Urothelium cell line (cell line): ENCODE data around the gene RTP5.

Experiments
- DNase-seq: peaks from one replicate; pipeline ENCODE4 v3.0.0; 2011; ENCODE audit warnings: low spot score, mixed read lengths
- FAIRE-seq: peaks from 2 replicates; lab custom pipeline; 2011; peaks lifted over from hg19 to GRCh38; lab: Jason Lieb, UNC

The RTP5 gene

DNA sequence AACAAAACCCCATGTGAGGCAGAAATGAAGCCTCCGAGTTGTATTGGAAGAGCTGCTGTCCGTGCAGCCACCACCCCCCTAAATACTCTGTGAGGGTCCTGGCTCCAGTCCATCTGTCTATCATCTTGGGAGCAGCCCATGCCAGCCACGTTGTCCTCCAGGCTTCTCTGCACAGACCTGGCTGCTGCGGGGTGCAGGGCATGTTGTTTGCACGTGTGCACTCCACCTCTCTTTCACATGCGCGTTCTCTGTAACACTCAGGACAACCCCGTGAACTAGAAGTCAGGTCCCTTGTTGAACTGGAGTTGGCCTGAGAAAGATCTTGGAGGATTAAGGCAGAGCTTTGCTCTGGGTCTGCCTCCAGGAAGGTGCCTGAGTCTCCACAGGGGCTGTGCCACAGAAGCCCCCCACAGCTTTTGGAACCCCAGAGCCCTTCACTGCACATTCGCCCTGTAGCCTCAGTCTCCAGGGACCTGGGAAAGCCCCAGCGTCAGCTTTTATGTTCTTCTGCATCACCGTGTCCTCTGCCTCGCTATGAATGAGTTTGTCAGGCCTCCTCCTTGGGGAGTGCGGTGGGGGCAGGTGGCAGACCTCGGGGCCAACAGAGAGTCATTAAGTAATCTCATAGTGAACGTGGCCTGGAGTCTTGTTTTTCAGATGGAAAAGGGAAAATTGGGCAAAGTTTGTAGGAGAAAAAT lies 16.6 kb downstream of the RTP5 start:
- FAIRE-seq (no peak), DNase-seq (no peak)

DNA sequence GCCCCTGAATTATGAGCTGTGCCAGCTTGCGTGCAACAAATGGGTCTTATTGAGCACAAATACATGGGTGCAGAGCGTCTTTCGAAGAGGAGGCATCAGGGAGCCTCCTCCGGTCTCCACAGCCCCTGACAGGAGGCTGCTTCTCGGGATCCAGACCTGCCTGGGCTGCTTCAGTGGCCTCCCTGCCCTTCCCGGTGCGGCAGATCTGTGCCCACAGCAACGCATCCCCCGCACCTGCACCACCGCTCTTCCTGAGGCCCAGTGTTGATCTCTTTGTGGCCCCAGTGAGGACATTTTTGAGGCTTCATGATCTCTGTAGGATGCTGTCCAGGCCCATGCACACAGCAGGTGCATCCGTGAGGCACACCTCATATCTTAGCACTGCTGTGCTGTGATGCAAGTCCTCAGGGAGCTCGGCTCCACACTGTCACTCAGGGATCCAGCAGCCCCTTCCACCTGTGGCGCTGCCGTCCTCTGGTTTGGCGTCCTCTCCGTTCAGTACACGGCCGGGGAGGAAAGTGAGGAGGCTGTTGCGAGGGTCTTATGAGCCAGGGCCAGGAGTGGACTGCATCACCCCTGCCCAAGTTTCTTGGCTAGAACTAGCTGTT lies 17.4 kb downstream of the RTP5 start:
- DNase-seq (no peak), FAIRE-seq (no peak)

DNA sequence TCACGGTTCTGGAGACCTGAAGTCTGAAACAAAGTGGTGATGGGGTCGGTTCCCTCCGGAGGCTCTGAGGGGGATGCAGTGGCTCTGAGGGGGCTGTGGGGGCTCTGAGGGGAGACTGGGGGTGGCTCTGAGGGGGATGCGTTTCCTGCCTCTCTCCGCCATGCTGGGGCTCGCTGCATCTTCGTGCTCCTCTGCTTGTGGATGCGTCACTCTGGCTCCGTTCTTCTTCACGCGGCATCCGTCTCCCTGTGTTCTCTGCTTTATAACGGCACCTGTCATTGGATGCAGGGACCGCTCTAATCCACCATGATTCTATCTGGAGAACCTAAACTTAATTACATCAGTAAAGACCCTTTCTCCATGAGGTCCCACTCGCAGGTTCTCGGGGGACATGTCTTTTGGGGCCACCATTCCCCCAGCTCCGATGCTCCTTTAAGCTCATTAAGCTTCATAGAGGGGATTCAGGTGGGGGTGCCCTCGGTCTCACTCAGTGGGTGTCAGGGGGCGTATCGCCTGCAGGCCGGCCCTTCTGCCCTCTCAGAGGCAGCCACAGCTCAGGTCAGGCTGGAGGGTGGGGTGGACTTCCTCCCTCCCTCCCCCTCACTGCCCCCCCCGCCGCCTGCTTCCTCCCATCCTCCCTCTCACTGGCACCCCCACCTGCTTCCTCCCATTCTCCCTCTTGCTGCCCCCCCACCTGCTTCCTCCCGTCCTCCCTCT lies 18.4 kb downstream of the RTP5 start:
- no peak for FAIRE-seq

DNA sequence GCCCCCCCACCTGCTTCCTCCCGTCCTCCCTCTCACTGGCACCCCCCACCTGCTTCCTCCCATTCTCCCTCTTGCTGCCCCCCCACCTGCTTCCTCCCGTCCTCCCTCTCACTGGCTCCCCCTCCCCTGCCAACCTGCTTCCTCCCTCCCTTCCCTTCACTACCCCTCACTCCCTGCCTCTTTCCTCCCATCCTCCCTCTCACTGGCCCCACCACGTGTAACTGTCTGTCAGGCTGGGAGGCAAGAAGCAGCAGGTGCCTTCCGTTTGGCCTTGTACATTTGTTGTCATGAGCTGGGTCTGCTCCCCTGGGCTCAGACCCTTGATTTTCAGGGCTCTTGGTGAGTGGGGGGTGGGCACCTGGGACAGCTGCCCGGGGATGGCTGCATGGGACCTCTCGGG lies 19.1 kb downstream of the RTP5 start:
- DNase-seq (no peak), FAIRE-seq (no peak)

More for the DNA sequence above, 18.4 kb downstream of the RTP5 start:
- DNase-seq, result peak; percentile 54

DNA sequence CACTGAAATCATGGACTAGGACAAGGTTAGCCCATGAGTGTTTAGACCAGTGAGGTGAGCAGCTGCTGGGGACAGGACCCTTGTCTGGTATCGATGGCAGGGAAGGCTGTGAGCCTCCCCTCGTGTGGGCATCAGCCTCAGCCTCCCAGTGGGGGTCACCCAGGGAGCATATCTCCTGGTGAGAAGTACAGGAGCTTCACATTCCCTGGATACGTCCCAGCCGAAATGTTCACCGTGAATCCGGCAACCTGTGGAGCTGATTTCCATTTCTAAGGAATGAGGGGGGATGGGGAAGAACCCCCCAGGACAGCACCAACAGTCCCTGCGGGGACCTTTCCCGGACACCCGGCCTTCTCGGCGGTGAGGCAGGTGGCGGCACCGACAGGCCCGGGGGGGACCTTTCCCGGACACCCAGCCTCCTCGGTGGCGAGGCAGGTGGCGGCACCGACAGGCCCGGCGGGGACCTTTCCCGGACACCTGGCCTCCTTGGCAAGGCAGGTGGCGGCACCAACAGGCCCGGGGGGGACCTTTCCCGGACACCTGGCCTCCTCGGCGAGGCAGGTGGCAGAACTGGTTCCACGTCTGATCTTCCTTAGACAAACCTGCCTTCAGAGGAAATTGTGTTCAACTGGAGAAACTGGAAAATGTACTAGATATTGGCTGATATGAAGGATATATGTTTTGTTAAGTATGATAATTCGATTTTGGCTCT lies 21.2 kb downstream of the RTP5 start:
- no peak for DNase-seq
- no peak for FAIRE-seq

DNA sequence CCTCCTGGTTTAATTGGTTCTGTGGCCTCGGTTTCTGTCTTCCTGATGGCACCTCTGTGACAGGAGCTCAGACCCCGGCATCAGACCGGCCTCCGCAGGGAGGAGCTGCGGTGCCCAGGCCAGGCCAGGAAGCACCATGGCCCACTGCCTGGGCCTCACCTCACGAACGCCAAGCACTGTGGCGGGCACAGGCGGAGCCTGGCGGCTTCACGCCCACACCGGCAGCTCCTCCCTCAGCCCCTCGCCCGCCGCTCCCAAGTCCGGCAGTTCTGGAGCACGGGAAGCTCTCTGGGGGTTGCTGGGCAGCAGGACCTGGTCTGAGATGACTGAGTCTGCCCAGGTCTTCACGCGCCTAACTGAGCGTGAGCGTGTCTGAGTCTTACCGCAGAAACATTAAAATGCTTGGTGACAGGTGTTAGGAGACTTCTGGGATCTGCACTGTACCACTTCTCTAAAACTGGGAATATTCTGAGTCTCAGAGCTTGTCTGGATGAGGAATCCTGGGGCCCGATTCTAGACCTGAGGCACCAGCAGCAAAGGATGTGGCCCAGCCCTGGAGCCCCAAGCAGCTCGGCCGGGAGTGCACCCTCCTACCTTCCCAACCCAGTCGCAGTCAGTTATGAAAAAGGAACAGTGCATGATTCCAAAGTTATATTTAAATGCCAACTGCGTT lies 21.9 kb downstream of the RTP5 start:
- FAIRE-seq, result no peak
- DNase-seq, result no peak

DNA sequence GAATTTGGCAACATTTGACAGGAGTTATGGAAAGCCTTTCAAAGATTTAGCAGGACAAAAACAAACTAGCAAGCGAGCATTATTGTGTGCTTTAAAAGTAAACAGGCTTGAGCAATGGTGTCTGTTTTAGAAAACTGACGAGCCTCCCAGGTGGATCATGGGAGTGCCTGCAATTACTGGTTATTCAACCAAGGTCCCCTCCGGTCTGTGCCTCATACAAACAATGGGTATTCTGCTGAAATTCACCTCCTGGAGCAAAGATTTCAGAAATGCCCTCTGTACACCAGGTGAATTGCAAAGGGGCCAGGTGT lies 22.4 kb downstream of the RTP5 start:
- FAIRE-seq (no peak), DNase-seq (no peak)

DNA sequence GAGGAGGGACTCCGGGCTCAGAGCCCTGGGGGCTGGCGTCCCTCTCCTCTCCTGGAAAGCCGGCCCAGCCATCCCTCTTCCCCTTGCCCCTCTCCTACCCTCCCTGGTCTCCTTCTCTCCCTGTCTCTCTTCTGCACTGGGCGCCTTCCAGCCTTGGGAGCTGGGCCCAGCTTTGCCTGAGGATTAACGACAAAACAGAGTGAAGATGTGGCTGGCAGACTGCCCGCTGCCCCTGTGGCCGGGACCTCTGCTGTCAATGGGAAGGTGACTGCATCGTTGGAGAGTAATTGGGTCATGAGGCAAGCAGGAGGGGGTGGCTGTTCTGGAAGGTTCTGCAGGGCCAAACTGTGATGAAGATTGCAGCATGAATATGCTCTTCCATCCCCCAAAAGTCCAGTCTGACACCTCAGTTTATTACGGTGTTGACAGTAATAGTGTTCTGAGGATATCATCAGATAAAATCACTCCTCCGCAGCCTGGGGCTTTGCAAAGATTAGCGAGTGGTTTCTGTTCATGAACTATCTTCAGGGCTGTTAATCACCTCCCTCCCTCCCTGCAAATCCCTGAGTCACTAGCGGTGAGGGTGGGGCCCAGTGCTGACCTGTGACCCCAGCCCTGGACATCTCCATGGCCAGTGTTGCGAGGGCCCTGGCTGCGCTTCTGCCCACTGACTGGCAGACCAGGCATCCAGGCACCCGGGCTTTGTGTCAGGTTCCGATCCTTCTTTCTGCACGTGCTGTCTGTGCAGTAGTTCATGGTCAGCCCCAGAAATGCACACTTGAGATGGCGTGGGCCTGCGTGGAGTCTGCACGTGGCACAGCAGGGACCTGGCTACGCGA lies 23.0 kb downstream of the RTP5 start:
- no peak for DNase-seq
- no peak for FAIRE-seq

DNA sequence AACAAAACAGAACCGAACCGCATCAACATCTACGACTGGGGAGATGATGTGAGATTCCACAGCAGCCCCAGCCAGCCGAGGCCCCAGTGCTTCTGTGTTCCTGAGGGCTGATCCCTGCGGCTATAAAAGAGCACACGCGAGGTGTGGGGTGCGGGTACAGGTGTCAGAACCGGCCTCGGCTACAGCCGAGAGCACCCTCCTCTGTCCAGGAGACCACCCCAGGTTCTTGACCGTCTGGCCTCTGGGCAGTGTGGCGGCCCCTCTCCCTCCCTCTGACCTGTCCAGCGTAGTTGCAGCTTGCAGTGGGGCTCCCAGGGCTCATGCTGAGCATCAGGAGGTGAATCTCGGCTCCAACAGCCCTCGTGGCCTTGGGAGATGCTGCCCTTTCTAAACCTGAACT lies 23.7 kb downstream of the RTP5 start:
- FAIRE-seq (no peak), DNase-seq (no peak)

DNA sequence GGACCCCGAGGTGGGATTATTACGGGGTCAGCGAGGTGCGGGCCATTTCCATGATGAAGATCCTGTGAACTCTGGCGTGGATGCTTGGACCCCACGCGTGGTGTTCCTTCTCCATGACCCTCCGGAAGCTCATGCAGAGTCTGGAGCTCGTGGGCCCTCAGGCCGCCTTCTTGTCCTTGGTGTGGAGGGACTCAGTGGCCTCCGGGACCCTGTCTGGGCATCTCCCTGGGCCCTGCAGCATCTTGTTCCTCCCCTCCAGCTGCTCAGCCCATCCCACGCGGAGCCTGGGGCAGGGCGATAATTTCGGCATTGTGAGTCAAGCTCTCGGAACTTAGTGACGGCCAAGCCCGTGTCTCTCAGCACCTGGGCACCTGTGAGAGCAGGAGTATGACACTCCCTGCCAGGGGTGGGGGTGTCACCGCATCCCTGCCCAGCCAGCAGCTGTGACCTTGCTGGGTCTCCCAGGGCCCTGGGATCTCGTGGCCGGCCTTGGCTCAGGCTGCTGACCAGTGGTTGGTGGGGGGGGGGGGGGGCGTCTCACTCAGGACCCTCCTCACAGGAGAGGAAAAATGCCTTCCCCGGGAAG lies 24.6 kb downstream of the RTP5 start:
- FAIRE-seq (no peak), DNase-seq (no peak)

DNA sequence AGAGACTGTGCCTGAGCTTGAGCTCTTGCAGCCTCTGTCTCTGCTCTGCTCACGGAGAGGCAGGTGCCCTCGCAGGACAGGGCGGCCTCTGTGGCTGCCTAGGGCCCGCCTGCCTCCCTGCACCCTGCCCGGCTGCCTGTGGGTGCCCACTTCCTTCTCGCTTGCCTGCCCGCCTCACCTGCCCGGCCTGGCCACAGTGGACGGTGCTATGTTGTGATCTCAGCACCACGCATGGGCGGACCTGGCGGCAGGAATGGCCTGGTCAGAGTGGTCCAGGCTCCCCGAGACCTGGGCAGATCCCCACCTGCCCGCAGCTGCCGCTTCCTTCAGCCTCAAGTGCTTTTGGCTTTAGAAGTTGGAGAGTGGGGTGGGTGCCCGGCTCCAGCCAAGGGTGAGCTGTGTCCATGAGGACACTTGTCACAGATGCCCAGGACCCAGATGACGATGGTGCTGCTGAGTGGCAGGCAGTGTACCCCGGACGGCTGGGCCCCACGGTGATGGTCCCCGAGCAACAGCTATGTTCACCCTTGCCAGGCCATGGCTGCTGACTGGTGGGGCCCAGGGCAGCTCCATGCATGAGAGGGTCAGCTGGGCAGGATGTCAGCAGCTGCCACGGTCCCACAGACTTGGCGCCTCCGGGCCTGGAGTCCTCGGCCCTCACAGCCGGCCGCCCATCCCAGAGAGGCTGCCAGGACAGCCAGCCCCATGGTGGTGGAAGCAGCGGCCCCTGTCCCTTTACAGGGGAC lies 25.3 kb downstream of the RTP5 start:
- DNase-seq (no peak), FAIRE-seq (no peak)

DNA sequence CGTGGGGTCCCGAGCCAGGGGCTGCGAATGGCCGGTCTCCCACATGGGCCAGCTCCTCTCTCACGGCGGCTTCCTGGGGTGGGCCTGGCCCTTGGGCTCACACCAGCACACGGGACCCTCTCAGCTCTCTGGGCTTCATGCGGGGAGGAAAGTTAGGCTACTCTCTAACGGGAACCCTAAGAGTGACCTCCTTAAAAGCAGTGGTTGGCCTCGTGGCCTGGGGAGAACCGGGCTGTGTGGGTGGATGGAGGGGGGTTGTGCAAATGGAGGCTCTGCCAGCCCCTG lies 25.8 kb downstream of the RTP5 start:
- DNase-seq (no peak), FAIRE-seq (no peak)

DNA sequence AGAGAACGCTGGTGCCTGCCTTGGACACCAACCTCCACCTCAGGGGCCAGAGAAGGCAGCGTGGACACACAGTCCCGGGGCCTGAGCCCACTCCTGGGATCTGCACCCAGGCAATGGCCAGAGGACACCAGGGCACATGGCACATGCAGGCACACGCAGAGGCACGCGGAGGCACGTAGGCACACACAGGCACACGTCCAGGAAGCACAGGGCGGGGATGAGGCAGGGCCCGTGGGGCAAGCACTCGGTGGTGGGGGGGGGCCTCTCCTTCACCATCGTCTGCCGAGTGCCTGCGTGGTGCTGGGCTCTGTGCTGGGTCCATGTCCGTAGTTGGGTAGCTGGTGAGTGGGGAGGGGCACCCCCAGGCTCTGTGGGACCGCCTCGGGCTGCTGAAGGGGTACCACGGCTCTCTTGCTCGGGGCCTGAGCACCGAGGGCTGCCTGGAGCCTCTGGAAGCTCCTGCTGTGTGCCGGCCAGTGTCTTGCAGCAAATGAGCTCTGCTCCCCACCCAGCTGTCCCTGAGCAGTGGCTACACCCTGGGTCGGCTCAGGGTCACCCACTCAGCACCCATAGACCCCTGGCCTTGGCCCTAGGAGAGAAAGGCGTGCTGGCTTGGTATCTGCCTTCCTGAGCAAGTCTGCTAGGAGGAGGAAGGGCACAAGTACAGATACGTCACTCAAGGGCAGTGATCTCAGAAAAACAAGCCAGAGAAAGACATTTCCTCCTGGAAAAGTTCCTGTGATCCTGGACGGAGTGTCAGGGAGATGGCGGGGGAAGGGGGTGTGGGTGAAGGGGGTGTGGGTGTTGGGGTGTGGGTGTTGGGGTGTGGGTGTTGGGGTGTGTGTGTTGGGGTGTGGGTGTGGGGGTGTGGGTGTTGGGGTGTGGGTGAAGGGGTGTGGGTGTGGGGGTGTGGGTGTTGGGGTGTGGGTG lies 26.4 kb downstream of the RTP5 start:
- FAIRE-seq (peak; percentile 100), DNase-seq (no peak)

DNA sequence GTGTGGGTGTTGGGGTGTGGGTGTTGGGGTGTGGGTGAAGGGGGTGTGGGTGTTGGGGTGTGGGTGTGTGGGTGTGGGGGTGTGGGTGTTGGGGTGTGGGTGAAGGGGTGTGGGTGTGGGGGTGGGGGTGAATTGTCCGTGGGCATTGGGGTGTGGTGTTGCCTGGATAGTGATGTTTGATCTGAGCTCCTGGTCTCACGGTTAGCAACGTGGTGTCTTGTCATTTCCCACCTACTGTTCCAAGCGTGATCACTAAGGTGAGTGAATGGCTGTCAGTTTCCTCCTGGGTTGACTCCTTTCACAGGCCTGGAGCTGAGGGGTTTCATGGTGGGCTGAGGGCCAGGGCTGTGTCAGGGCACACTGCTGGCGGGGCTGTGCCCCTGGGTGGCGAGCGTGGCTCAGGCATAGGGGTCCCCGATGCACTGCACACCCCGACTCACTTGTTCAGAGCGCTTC lies 27.2 kb downstream of the RTP5 start:
- DNase-seq (no peak), FAIRE-seq (no peak)

DNA sequence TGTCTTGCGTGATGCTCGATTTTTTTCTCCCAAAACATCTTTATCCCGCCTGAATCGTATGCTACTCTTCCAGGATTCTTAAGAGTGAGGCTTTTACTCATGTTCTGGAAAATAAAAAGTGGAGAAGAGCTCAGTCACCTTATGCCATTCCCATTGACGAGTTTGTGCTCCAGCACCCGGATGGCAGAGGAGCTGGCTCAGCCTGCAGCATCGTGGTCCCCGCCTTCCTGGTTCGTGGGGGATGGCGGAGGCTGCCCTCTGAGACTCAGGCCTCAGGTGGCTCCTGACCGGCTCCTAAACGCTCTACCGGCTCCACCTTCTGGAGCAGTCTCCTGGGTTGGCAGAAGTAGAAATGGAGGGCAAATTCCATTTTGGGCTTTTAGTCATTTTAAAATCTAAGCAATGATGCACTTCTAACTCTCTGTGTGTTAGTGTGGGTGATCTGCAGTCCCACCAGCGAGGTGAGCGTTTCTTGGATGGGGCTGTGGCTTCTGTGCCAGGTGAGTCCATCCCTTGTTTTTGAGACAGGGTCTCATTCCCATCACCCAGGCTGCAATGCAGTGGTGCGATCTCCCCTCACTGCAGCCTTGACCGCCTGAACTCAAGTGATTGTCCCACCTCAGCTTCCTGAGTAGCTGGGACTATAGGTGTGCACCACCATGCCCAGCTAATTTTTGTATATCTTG lies 27.8 kb downstream of the RTP5 start:
- FAIRE-seq, result no peak

DNA sequence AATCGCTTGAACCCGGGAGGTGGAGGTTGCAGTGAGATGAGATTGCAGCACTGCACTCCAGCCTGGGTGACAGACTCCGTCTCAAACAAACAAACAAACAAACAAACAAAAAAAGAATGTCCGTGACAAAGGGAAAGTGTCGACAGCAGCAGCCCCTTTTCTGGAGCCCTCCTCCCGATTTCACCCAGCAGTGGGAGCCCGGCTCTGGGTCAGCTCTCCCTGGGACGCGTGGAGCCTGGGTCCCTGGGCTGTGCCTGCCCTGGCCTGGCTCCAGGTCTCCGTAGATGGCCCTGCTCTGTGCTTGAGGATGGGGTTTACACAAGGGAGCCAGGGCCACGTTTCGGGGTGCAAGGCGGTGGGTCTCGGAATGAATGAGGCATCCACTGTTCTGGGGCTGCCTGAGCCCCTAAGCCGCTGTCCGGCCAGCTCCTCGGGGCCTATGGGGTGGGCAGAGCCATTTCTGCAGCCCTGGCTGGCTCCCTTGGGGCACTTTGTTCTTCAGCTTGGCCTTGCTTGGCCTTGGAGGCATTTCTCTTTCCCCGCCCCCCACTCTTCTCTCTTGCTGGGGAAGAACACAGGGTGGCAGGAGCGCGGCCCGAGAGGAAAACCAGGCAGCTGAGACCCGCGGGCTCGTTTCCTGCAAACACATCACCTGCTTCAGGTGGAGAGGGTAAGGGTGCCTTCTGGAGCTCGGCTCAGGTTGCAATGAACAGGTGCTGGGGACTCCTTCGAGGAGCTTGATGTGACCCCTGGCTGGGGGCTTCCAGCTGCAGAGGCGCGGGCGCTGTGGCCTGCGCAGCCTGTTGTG lies 29.1 kb downstream of the RTP5 start:
- FAIRE-seq (no peak), DNase-seq (no peak)

More for the DNA sequence above, 27.8 kb downstream of the RTP5 start:
- DNase-seq, result no peak
